ENCODE results near the gene TMEM158.

DNA sequence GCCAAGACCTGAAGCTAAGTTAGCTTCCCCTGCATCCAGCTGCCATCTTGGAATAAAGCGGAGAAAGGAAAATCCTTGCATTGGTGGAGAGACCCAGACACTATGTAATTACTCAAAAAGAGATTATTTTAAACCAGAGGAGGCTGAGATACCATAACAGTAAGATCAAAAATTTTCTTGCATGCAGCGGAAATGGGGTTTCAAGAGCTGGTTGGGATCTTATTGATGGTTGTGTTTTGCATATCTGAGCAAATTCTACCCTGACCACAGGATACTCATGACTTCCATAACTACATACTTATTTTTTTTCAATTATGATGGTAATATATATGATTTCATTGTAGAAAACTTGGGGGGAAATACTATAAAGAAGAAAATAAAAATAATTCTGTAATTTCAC is 17.5 kb downstream of the TMEM158 start:
- no peak for TF ChIP-seq SP1 (IDR thresholded peaks at IDR 0.05; ENCODE audit: low read depth, low read length)
- no peak for TF ChIP-seq YY1 (IDR thresholded peaks at IDR 0.05; ENCODE audit: low read depth, low read length)
- no peak for TF ChIP-seq CTCF (IDR thresholded peaks at IDR 0.05; ENCODE audit: control extremely low read depth in 1 of 3, insufficient read depth in 1 of 3, low read depth in 1 of 3, low read length in 3 of 3)
- TF ChIP-seq FOSL1 (IDR thresholded peaks at IDR 0.05; ENCODE audit: insufficient read depth, low read depth, low read length) = no peak

Data from H1 (cell line).